Lower lobe of right lung (tissue), 2 donors: Measurements from ENCODE around the gene MMS19. TPM values are rescaled to one million over a fixed set of nuclear protein-coding genes. Genes with fewer than 3 reads are reported as not detected.

Experiments used
- ATAC-seq, 2 donors: fragments of 200-7000 bp; cut with Tn5 transposase; one replicate each; pipeline ENCODE4 v1.9.1; 2020 to 2022; ENCODE audit warnings: mild to moderate bottlenecking in 2 of 2, moderate library complexity in 2 of 2
- DNase-seq: peaks from one replicate; pipeline ENCODE4 v3.0.0-alpha.2; 2020
- H3K27ac ChIP-seq: fragments of 200-600 bp; one replicate; pipeline ENCODE4 v1.8.0; 2022
- H3K27me3 ChIP-seq: fragments of 200-600 bp; one replicate; pipeline ENCODE4 v1.8.0; 2022; ENCODE audit warnings: low read depth
- H3K36me3 ChIP-seq: fragments of 200-600 bp; one replicate; pipeline ENCODE4 v1.8.0; 2022; ENCODE audit warnings: mild to moderate bottlenecking
- H3K4me1 ChIP-seq: fragments of 200-600 bp; one replicate; pipeline ENCODE4 v1.8.0; 2022
- H3K4me3 ChIP-seq: fragments of 200-600 bp; one replicate; pipeline ENCODE4 v1.8.0; 2022; ENCODE audit warnings: mild to moderate bottlenecking
- H3K9me3 ChIP-seq: fragments of 200-600 bp; one replicate; pipeline ENCODE4 v1.8.0; 2022
- intact Hi-C: fragments of 100-400 bp; cut with DNase I; formaldehyde crosslinking; loops from one replicate; pipeline ENCODE4 v1.11.0; 2022
- total RNA-seq: library from RNA; stranded (reverse); fragmentation: NEBNext Ultra II Directional; extraction: Animal tissue kit (Norgen Biotek cat#: 25700); gene quantifications from one replicate; pipeline ENCODE4 v1.2.1, GENCODE V29; 2021
- TF ChIP-seq, protein P1 (sequence below): fragments of 200-600 bp; IDR thresholded peaks from one replicate; pipeline ENCODE4 v1.8.0; 2022; ENCODE audit warnings: antibody characterized with exemption, mild to moderate bottlenecking
- donor health status: DM: no; HTN: yes; CAD: no; lungs with severe emphysema.

Gene MMS19
- total RNA-seq, 1 donor from 2014 or later = 65.5 TPM

DNA sequence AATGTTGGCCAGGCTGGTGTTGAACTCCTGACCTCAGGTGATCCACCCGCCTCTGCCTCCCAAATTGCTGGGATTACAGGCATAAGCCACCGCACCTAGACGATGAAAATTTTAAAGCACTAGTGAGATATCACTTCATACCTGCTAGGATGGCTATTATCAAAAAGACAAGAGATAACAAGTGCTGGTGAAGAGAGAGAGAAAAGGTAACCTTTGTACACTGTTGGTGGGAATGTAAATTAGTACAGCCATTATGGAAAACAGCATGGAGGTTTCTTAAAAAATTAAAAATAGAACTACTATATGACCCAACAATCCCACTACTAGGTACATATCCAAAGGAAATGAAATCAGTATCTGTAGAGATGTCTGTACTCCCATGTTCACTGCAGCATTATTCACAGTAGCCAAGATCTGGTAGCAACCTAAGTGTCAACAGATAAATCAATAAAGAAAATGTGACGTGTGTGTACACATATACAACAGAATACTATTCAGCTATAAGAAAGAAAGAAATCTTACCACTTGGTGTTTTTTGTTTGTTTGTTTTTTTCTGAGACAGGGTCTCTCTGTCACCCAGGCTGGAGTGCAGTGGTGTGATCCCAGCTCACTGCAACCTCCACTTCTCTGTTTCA is 12.5 kb downstream of the MMS19 start:
- intact Hi-C loops = no loop called here
- H3K36me3 ChIP-seq = peaks cover 39% of the 10 kb centered on the region
- H3K4me1 ChIP-seq = peaks cover 29% of the 10 kb centered on the region
- no peaks in the 10 kb centered on the region for H3K27me3 ChIP-seq
- TF ChIP-seq, protein P1, sequence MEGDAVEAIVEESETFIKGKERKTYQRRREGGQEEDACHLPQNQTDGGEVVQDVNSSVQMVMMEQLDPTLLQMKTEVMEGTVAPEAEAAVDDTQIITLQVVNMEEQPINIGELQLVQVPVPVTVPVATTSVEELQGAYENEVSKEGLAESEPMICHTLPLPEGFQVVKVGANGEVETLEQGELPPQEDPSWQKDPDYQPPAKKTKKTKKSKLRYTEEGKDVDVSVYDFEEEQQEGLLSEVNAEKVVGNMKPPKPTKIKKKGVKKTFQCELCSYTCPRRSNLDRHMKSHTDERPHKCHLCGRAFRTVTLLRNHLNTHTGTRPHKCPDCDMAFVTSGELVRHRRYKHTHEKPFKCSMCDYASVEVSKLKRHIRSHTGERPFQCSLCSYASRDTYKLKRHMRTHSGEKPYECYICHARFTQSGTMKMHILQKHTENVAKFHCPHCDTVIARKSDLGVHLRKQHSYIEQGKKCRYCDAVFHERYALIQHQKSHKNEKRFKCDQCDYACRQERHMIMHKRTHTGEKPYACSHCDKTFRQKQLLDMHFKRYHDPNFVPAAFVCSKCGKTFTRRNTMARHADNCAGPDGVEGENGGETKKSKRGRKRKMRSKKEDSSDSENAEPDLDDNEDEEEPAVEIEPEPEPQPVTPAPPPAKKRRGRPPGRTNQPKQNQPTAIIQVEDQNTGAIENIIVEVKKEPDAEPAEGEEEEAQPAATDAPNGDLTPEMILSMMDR = no peak
- no peak overlapping the region for H3K27ac ChIP-seq
- no peaks in the 10 kb centered on the region for H3K9me3 ChIP-seq
- no peak for DNase-seq
- H3K4me3 ChIP-seq = no peak overlapping the region
- ATAC-seq = no peak

- H3K36me3 ChIP-seq = peaks cover 58% of the 10 kb centered on the region
- H3K27me3 ChIP-seq = no peaks in the 10 kb centered on the region
- no peak overlapping the region for H3K4me3 ChIP-seq
- TF ChIP-seq, protein P1 = no peak
- peaks cover 20% of the 10 kb centered on the region for H3K4me1 ChIP-seq
- H3K27ac ChIP-seq = no peak overlapping the region
- intact Hi-C loops = no loop called here
- H3K9me3 ChIP-seq = no peaks in the 10 kb centered on the region
- DNase-seq (no peak), ATAC-seq (no peak)
Observed at GRCh38 chr10:97483921-97484320, 14.3 kb downstream of the MMS19 start.

DNA sequence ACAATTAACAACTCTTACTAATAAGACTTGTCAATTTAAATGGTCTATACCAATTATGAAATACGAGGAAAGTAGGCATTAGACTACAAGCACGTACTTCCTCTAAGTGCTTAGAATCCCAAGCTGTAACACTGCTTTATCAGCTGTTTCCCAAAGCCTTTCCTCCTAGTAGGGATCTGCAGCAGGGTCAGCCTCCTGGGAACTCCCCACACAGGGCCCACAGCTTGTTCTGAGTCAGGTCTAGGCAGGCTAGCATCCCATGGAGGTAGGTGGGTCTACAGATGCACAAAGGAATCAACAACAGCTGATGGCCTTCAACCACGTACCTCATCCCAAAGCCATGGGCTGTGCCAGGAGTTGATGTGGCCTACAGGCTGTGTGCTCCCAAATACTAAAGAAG is 14.7 kb downstream of the MMS19 start:
- Histone ChIP-seq H3K27me3 (no peaks in the 10 kb centered on the region), H3K4me1 (peaks cover 20% of the 10 kb centered on the region), H3K36me3 (peaks cover 62% of the 10 kb centered on the region), H3K4me3 (no peak overlapping the region), H3K27ac (no peak overlapping the region), H3K9me3 (no peaks in the 10 kb centered on the region)
- TF ChIP-seq, protein P1 = no peak
- ATAC-seq (no peak), DNase-seq (no peak)
- intact Hi-C loops = no loop called here

DNA sequence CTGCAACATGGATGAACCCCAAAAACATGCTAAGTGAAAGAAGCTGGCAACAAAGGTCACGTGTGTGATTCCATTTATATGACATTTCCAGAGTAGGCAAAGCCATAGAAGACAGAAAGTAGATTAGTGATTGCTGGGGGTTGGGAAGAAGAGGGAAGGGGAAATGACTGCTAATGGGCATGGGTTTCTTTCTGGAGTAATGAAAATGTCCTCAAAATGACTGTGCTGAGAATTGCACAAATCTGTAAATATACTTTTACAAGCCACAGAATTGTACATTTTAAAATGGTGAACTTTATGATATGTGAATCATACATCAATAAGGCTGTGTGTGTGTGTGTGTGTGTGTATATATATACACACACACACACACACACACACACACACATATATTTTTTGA is 15.8 kb downstream of the MMS19 start:
- intact Hi-C loops = no loop called here
- no peak for DNase-seq
- Histone ChIP-seq H3K9me3 (no peaks in the 10 kb centered on the region), H3K36me3 (peaks cover 73% of the 10 kb centered on the region), H3K4me3 (no peak overlapping the region), H3K27me3 (no peaks in the 10 kb centered on the region), H3K4me1 (peaks cover 20% of the 10 kb centered on the region), H3K27ac (no peak overlapping the region)
- TF ChIP-seq, protein P1 = no peak
- ATAC-seq = no peak

DNA sequence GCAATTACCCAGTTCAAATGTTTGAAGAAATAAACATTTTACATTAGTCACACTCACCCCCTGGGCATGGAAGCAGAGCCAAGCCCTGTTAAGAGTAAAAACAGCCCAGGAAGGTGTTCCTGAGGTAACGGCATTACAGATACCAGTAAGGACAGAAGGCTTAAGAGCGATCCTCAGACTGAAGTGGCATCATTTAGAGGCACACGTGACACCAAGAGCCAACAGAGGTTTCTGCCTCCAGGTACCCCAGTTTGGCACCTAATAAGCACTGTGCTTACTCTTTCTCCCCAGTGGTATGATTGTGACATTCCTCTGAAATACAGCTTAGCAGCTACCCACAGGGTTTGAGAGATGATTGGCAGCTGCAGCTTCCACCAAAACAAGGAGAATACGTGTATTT is 17.2 kb downstream of the MMS19 start:
- no peak for DNase-seq
- H3K4me3 ChIP-seq = no peak overlapping the region

More for the DNA sequence above, 17.2 kb downstream of the MMS19 start:
- ATAC-seq = peak; percentile 83 to 86
- Histone ChIP-seq H3K27ac (peak overlapping the region; percentile 2), H3K36me3 (peaks cover 86% of the 10 kb centered on the region), H3K4me1 (peaks cover 20% of the 10 kb centered on the region), H3K27me3 (no peaks in the 10 kb centered on the region), H3K9me3 (no peaks in the 10 kb centered on the region)
- TF ChIP-seq, protein P1 = no peak
- intact Hi-C loops = no loop called here
